Vagina (tissue), 2 donors: Measurements from ENCODE around the gene EFCAB11.

ENCODE experiments used
- POLR2A ChIP-seq, 2 donors: fragments of 450-650 bp; IDR thresholded peaks; one replicate each; pipeline ENCODE4 v1.6.1; 2017; ENCODE audit warnings: antibody characterized with exemption in 2 of 2, mild to moderate bottlenecking in 2 of 2, moderate library complexity in 2 of 2
- POLR2AphosphoS5 ChIP-seq, 2 donors: sonication (generic); formaldehyde crosslinking; IDR thresholded peaks; one replicate each; pipeline ENCODE4 v1.9.0; 2017; ENCODE audit warnings: antibody characterized with exemption in 2 of 2, mild to moderate bottlenecking in 2 of 2, low read depth in 1 of 2; ENCODE audit not compliant: insufficient read depth in 1 of 2
- TF ChIP-seq, protein P1 (sequence below), 3 experiments: fragments of 450-650 bp in 2 of 3; fragments of 200-600 bp in 1 of 3; sonication (generic) in 1 of 3; IDR thresholded peaks; one replicate each; pipeline ENCODE4 v1.5.1; 2017 to 2019; ENCODE audit warnings: antibody characterized with exemption in 3 of 3, mild to moderate bottlenecking in 2 of 3, moderate library complexity in 2 of 3

DNA sequence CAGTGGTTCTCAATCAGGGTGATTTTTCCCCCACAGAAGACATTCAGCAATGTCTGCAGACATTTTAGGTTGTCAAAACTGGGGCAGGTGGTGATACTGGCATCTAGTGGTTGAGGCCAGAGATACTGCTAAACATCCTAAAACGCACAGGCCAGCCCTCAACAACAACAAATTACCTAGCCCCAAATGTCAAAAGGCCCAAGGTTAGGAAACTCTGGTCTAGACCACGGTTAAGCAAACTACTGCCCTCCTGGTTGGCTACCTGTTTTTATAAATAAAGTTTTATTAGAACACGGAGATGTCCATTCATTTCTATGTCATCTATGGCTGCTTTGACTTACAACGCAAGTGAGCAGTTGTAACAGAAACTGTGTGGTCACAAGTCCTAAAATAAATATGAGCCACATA lies 186.7 kb downstream of the EFCAB11 start:
- TF ChIP-seq, protein P1, sequence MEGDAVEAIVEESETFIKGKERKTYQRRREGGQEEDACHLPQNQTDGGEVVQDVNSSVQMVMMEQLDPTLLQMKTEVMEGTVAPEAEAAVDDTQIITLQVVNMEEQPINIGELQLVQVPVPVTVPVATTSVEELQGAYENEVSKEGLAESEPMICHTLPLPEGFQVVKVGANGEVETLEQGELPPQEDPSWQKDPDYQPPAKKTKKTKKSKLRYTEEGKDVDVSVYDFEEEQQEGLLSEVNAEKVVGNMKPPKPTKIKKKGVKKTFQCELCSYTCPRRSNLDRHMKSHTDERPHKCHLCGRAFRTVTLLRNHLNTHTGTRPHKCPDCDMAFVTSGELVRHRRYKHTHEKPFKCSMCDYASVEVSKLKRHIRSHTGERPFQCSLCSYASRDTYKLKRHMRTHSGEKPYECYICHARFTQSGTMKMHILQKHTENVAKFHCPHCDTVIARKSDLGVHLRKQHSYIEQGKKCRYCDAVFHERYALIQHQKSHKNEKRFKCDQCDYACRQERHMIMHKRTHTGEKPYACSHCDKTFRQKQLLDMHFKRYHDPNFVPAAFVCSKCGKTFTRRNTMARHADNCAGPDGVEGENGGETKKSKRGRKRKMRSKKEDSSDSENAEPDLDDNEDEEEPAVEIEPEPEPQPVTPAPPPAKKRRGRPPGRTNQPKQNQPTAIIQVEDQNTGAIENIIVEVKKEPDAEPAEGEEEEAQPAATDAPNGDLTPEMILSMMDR (IDR thresholded peaks at IDR 0.05): peak; percentile 3 to 33 (median 18)
- TF ChIP-seq POLR2AphosphoS5 (IDR thresholded peaks at IDR 0.05; ENCODE audit: insufficient read depth in 1 of 2, low read depth in 1 of 2) (no peak), POLR2A (IDR thresholded peaks at IDR 0.05) (no peak)
